AG04449 (cell line): ENCODE measurements around the gene DNAJC7.

Source experiments
- CTCF ChIA-PET: fragments of 350-600 bp; formaldehyde crosslinking; extraction: SDS; loops from one replicate; lab custom pipeline; 2021; ENCODE audit warnings: antibody characterized with exemption; lab: Yijun Ruan, JAX
- POLR2A ChIA-PET: fragments of 400-600, 350-600 bp; formaldehyde crosslinking; extraction: SDS; loops from one replicate; lab custom pipeline; 2020; ENCODE audit warnings: antibody characterized with exemption, inconsistent platforms; lab: Yijun Ruan, JAX
- DNase-seq: peaks from one replicate; pipeline ENCODE4 v3.0.0-alpha.2; 2010; ENCODE audit warnings: low read depth, low spot score
- H3K4me3 ChIP-seq: 2 replicates; pipeline ENCODE4 v1.5.1; 2011; ENCODE audit warnings: low read depth, mild to moderate bottlenecking, control low read depth, low read length
- TF ChIP-seq, protein P1 (sequence below): IDR thresholded peaks from one replicate; pipeline ENCODE4 v1.5.1; 2011; ENCODE audit warnings: mild to moderate bottlenecking, moderate library complexity, low read length, control low read depth, inconsistent platforms; ENCODE audit not compliant: insufficient read depth; ENCODE audit errors: missing control alignments

The DNAJC7 gene

DNA sequence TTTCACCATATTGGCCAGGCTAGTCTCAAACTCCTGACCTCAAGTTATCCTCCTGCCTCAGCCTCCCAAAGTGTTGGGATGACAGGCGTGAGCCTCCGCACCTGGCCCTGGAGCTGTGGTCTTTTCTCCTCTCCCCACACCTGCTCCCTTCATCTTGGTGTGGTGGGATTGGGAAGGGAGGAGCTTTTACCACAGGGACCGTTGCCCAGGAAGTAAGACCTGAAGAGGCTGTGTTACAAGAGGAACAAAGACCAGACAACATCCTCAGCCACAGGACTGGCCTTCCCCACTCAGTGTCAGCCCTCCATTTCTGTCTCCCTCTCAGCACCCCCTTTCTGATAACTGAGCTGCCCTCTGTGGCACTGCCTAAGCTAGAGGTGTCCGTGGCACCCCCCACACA lies 42.6 kb upstream of the DNAJC7 start:
- no peak for DNase-seq
- POLR2A ChIA-PET, result no interaction called here
- no peak overlapping the region for H3K4me3 ChIP-seq
- CTCF ChIA-PET, result interaction anchor here (1.5 to 3.3 kb wide), 3 partner anchors 8 to 43 kb away, joined by 3 to 12 read pairs (median 6); no protein-coding TSS in a partner anchor
- TF ChIP-seq, protein P1, sequence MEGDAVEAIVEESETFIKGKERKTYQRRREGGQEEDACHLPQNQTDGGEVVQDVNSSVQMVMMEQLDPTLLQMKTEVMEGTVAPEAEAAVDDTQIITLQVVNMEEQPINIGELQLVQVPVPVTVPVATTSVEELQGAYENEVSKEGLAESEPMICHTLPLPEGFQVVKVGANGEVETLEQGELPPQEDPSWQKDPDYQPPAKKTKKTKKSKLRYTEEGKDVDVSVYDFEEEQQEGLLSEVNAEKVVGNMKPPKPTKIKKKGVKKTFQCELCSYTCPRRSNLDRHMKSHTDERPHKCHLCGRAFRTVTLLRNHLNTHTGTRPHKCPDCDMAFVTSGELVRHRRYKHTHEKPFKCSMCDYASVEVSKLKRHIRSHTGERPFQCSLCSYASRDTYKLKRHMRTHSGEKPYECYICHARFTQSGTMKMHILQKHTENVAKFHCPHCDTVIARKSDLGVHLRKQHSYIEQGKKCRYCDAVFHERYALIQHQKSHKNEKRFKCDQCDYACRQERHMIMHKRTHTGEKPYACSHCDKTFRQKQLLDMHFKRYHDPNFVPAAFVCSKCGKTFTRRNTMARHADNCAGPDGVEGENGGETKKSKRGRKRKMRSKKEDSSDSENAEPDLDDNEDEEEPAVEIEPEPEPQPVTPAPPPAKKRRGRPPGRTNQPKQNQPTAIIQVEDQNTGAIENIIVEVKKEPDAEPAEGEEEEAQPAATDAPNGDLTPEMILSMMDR, result no peak

DNA sequence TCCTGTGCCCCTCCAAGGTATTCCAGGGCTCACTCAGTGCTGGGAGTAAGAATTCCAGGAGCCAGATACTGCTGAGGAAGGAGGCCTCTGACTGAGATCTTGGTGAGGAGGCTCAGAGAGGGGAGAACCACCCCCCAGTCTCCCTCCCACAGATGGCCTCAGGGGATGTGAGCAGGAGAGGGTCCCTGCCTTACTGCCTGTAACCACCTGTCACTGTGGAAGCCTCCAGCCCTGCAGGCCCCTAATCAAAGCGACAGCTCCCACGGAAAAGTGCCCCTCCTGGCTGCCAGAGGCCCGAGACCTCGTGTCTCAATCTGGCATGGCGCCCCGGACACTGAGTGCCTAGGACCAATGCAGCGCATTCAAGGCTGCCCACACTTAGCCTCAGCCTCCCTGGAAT lies 40.8 kb upstream of the DNAJC7 start:
- DNase-seq, result no peak
- TF ChIP-seq, protein P1, result no peak
- no peak overlapping the region for H3K4me3 ChIP-seq
- ChIA-PET POLR2A (no interaction called here), CTCF (interaction anchor here (1.1 to 3.3 kb wide), 2 partner anchors 10 to 15 kb away, joined by 3 to 12 read pairs; no protein-coding TSS in a partner anchor)

DNA sequence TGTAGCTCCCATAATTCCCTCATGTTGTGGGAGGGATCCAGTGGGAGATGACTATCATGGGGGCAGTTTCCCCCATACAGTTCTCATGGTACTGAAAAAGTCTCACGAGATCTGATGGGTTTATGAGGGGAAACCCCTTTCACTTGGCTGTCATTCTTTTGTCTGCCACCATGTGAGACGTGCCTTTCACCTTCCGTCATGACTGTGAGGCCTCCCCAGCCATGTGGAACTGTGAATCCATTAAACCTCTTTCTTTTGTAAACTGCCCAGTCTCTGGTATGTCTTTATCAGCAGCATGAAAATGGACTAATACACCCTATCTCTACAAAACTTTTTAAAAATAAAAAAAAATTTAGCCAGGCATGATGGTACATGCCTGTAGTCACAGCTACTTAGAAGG lies 39.4 kb upstream of the DNAJC7 start:
- TF ChIP-seq, protein P1, result no peak
- POLR2A ChIA-PET, result no interaction called here
- no peak for DNase-seq
- H3K4me3 ChIP-seq, result no peak overlapping the region
- CTCF ChIA-PET, result interaction anchor here (2.3 to 2.9 kb wide), 3 partner anchors 9 to 11 kb away, joined by 5 to 26 read pairs (median 16); no protein-coding TSS in a partner anchor

DNA sequence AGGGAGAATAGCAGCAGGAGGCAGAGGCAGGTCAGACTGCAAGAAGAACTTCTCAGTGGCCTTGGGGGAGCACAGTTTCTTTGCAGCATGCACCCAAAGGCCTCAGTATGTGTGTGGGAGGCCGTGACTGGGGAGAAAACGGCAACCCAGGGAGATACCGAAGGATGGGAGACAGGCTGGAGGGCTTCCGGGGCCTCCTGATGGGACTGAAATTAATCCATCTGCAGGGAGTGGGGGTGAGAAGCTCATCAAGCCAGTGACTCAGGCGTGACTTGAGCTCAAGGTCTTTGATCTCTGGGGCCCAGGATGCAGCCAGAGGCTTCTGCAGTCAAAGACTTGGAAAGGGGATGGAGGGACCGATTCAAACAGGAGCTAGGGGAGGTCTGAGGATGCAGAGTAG lies 38.3 kb upstream of the DNAJC7 start:
- no peak for DNase-seq
- ChIA-PET POLR2A (no interaction called here), CTCF (interaction anchor here (1.0 to 2.9 kb wide), 5 partner anchors 10 to 27 kb away, joined by 3 to 26 read pairs (median 5); no protein-coding TSS in a partner anchor)
- TF ChIP-seq, protein P1, result no peak
- H3K4me3 ChIP-seq, result no peak overlapping the region

DNA sequence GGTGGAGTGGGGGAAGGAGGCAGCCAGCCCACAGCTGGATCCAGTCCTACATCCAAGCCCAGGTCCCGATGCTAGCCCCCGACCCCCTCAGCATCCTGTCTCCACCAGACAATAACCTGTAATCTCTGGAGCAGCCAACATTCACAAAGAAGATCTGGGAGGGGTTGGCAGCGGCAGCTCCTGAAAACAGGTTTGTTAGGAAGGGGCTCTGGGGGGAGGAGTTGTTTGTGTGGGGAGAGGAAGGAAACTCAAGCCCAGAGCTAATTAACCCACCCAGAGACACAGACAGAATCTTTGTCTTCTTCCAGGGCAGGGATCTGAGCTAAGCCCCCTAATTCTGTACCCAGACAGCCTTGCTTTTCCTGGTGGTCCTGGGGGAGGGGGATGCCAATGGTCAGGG lies 37.8 kb upstream of the DNAJC7 start:
- TF ChIP-seq, protein P1, result no peak
- no peak overlapping the region for H3K4me3 ChIP-seq
- CTCF ChIA-PET, result interaction anchor here (1.1 to 2.9 kb wide), 5 partner anchors 9 to 17 kb away, joined by 3 to 26 read pairs (median 5); no protein-coding TSS in a partner anchor
- POLR2A ChIA-PET, result interaction anchor here (0.7 kb wide), 1 partner anchor 27 kb away, joined by 3 read pairs; no protein-coding TSS in a partner anchor
- no peak for DNase-seq

DNA sequence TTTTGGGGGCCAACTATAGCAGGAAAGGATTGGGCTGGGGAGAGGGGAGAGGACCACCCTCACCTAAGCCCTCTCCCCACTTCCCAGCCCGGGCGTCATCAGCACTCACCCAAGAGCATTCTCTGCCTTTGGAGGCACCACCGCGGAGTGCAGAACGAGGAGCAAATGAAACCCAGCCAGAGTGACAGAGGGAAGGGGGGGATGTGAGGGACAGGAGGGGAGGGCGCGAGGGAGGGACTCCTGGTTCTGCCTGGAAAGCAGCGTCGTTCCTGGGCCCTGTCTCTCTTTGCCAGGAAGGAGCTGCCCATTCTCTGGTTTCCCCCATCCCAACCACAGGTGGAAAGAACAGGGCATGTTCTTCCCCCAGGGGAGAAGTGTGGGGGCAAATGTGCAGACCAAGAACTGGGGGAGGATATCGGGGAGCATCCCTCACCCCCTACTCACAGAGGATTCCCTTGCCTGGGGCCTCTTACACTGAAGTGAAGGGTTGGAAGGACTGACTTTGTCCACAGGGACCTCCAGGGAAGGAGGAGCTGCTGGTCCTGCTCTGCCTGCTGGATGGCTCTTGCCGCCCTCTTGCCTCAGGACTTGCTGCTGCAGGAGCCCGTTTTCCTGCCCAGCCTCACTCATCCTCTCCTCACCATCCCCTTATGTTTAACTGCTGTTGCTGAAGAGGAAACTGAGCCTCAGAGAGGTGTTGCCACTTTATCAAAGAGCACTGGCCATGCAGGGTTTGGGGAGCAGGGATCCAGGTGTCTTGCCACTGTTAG lies 36.7 kb upstream of the DNAJC7 start:
- ChIA-PET CTCF (interaction anchor here (1.1 to 1.8 kb wide), 4 partner anchors 12 to 28 kb away, joined by 3 to 8 read pairs (median 6); no protein-coding TSS in a partner anchor), POLR2A (interaction anchor here (0.7 kb wide), 1 partner anchor 420 kb away, joined by 3 read pairs; no protein-coding TSS in a partner anchor)

More for the DNA sequence above, 36.7 kb upstream of the DNAJC7 start:
- H3K4me3 ChIP-seq, result no peak overlapping the region
- DNase-seq, result no peak
- TF ChIP-seq, protein P1, result no peak
